Measurements from ENCODE around the gene EXOC1.
A peak's percentile ranks its signal among the peaks of the same experiment; 100 is the strongest.

GRCh38 chr4:55819634-55820033, 33.8 kb upstream of the EXOC1 start, which contains the start of gene EXOC1L:
- no peak for TF ChIP-seq POLR2AphosphoS5 (IDR thresholded peaks at IDR 0.05; ENCODE audit: low read depth)
- TF ChIP-seq, protein P1, sequence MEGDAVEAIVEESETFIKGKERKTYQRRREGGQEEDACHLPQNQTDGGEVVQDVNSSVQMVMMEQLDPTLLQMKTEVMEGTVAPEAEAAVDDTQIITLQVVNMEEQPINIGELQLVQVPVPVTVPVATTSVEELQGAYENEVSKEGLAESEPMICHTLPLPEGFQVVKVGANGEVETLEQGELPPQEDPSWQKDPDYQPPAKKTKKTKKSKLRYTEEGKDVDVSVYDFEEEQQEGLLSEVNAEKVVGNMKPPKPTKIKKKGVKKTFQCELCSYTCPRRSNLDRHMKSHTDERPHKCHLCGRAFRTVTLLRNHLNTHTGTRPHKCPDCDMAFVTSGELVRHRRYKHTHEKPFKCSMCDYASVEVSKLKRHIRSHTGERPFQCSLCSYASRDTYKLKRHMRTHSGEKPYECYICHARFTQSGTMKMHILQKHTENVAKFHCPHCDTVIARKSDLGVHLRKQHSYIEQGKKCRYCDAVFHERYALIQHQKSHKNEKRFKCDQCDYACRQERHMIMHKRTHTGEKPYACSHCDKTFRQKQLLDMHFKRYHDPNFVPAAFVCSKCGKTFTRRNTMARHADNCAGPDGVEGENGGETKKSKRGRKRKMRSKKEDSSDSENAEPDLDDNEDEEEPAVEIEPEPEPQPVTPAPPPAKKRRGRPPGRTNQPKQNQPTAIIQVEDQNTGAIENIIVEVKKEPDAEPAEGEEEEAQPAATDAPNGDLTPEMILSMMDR (conservative IDR thresholded peaks at IDR 0.05; ENCODE audit: low read depth in 2 of 2): peak in 1 of 2 experiments; percentile 36; a peak in 2 of 4 replicates
- TF ChIP-seq REST (IDR thresholded peaks at IDR 0.05; ENCODE audit: unreplicated experiment): no peak
- no peak for TF ChIP-seq ETS1 (IDR thresholded peaks at IDR 0.05)
- no peak for TF ChIP-seq EZH2phosphoT487 (IDR thresholded peaks at IDR 0.05; ENCODE audit: unreplicated experiment)
- TF ChIP-seq EZH2 (IDR thresholded peaks at IDR 0.05; ENCODE audit: low read depth, unreplicated experiment): no peak
- TF ChIP-seq CREB1 (CRISPR knock-in tag; IDR thresholded peaks at IDR 0.05; ENCODE audit: low read depth): peak; percentile 65
- TF ChIP-seq NANOG (IDR thresholded peaks at IDR 0.05; ENCODE audit: borderline replicate concordance): no peak
- TF ChIP-seq JUNB (IDR thresholded peaks at IDR 0.05; ENCODE audit: unreplicated experiment): no peak
- TF ChIP-seq ZNF331 (CRISPR knock-in tag; IDR thresholded peaks at IDR 0.05; ENCODE audit: low read depth): no peak
